Bronchial epithelial cell (primary cell): ENCODE results near the gene USH1G. TPM values are rescaled to one million over a fixed set of nuclear protein-coding genes. Genes with fewer than 3 reads are reported as not detected.

ENCODE experiments used
- DNase-seq: peaks from one replicate; pipeline ENCODE4 v3.0.0-alpha.2; 2010; ENCODE audit warnings: low read depth
- FAIRE-seq: peaks from 2 replicates; lab custom pipeline; 2011; peaks lifted over from hg19 to GRCh38; lab: Jason Lieb, UNC
- H3K27me3 ChIP-seq: 2 replicates; pipeline ENCODE4 v1.5.1; 2011; ENCODE audit warnings: low read length; ENCODE audit not compliant: control insufficient read depth, insufficient read depth
- H3K36me3 ChIP-seq: 2 replicates; pipeline ENCODE4 v1.5.1; 2011; ENCODE audit warnings: low read length; ENCODE audit not compliant: control insufficient read depth, insufficient read depth
- H3K4me3 ChIP-seq: 2 replicates; pipeline ENCODE4 v1.5.1; 2011; ENCODE audit warnings: mild to moderate bottlenecking, low read depth, low read length, control low read depth
- total RNA-seq: library from RNA; depleted of rRNA; stranded (reverse); fragments of >200 nt; gene quantifications from 2 replicates; pipeline ENCODE4 v1.2.1, GENCODE V29; 2014
- TF ChIP-seq, protein P1 (sequence below): IDR thresholded peaks from 2 replicates; pipeline ENCODE4 v1.5.1; 2011; ENCODE audit warnings: mild to moderate bottlenecking, moderate library complexity, low read length, control low read depth, inconsistent platforms; ENCODE audit not compliant: insufficient read depth, severe bottlenecking

Gene USH1G
- total RNA-seq, 1 donor from 2014 or later, result 1.1 TPM

DNA sequence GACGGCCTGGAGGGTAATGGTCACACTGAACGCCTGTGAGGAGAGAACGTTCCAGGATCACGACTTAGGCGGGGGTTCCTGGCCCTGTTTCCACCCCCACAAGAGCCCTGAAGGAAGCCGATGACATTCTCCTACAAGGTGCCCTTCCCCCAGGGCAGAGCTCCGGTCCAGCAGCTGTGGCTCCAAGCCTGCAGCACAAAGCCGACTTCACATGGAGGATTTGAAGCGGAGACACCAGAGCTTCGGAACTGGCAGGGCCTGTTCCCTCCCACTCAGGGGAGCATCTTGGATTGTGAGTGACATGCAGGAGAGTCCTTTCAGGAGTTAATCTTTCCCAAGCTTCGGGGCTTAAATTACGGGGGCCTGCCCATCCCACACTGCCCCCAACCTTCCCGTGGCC lies 34.6 kb downstream of the USH1G start:
- TF ChIP-seq, protein P1, sequence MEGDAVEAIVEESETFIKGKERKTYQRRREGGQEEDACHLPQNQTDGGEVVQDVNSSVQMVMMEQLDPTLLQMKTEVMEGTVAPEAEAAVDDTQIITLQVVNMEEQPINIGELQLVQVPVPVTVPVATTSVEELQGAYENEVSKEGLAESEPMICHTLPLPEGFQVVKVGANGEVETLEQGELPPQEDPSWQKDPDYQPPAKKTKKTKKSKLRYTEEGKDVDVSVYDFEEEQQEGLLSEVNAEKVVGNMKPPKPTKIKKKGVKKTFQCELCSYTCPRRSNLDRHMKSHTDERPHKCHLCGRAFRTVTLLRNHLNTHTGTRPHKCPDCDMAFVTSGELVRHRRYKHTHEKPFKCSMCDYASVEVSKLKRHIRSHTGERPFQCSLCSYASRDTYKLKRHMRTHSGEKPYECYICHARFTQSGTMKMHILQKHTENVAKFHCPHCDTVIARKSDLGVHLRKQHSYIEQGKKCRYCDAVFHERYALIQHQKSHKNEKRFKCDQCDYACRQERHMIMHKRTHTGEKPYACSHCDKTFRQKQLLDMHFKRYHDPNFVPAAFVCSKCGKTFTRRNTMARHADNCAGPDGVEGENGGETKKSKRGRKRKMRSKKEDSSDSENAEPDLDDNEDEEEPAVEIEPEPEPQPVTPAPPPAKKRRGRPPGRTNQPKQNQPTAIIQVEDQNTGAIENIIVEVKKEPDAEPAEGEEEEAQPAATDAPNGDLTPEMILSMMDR, result no peak
- no peak for FAIRE-seq
- Histone ChIP-seq H3K27me3 (peaks cover 15% of the 10 kb centered on the region), H3K4me3 (no peak overlapping the region), H3K36me3 (no peaks in the 10 kb centered on the region)
- DNase-seq, result no peak

DNA sequence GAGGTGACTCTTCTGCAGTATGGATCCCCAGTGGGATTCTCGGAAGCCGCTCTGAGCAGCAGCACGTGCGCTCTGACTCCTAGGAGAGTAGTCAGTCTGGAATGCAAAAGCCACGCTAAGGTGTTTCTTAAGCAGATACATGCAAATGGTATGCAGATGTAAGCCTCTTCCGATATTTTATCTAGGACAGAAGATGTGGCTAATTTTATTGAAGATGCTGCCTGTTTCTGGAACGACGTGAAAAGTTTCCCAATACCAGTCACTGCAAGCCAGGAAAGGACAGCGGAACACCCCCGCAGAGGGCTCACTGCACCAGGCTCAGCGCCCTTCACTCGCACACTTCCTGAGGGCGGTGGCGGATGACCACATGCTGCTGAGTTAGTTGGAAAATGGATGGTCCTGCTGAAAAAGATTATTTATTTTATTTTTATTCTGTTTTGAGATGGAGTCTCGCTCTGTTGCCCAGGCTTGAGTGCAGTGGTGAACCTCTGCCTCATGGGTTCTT lies 39.8 kb downstream of the USH1G start:
- no peak for DNase-seq
- no peak for FAIRE-seq
- TF ChIP-seq, protein P1, result no peak
- H3K36me3 ChIP-seq, result no peaks in the 10 kb centered on the region
- no peak overlapping the region for H3K4me3 ChIP-seq
- no peaks in the 10 kb centered on the region for H3K27me3 ChIP-seq

DNA sequence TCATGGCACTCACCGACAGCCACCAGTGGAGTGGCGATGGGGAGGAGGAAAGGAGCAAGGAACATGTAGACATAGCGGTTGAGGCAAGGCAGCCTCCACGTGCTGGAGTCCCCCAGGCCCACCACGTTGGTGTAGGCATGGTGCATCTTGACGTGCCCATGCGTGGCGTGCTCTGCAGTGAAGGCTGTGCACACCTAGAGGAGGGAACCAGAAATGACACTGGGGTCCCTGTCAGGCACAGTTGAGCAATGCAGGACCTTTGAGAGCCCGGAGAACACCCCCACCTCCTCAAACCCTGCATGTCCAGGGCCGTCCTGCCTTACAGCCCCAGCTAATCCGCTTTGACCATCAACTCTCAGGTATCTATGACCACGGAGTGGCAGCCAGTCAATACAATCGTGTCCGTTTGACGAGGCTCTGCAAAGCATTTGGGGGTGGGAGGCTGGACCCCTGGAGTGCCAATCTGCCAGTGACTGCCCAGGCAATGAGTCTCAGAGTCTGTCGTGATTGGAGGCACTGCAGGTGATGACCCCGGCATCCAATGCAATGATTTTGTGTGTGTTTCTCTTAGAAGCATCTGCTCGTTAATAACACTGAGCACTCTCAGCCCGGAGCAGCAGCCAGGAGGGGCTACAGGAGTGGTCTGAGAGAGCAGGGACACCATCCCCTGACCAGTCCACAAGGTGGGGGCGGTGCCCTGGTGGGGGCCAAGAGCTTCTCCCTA lies 40.4 kb downstream of the USH1G start:
- TF ChIP-seq, protein P1, result no peak
- no peaks in the 10 kb centered on the region for H3K36me3 ChIP-seq
- FAIRE-seq, result no peak
- DNase-seq, result no peak
- H3K27me3 ChIP-seq, result no peaks in the 10 kb centered on the region
- no peak overlapping the region for H3K4me3 ChIP-seq

DNA sequence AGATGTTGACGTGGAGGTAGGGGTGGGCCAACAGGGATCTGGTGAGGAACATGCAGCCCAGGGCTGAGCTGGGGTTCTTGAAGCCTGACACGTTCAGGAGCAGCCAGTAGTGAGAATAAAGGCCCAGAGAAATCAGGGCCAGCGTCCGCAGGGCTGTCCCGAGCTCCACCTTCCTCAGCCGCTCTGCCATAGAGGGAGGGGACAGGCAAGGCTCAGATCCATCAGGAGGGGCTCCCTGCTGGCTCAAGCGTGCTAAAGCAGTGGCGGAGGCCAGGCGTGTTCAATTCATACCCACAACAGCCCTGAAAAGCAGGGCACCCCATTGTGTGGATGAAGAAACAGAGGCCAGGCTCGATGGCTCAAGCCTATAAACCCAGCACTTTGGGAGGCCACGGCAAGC lies 42.0 kb downstream of the USH1G start:
- DNase-seq, result no peak
- Histone ChIP-seq H3K4me3 (no peak overlapping the region), H3K36me3 (no peaks in the 10 kb centered on the region), H3K27me3 (no peaks in the 10 kb centered on the region)
- TF ChIP-seq, protein P1, result no peak
- no peak for FAIRE-seq

DNA sequence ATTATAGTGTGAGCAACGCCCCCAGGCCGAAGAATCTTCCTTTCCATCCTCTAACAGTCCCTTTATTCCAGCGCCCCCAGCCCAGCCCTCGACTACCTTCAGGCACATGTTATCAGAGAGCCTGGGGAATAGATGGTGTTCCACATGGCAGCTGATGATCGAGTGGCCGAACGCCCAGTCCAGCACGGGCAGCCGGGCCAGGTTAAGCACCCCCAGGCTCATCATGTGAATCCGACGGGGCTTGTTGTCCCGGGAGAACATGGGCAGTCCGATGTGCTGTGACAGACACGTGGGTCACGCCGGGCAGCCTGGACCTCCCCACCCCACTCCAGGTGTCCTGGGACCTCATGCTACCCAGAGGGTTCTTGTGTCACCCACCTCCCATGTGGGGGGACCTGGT lies 43.7 kb downstream of the USH1G start:
- DNase-seq (no peak), FAIRE-seq (no peak)
- no peak overlapping the region for H3K4me3 ChIP-seq
- H3K27me3 ChIP-seq, result no peaks in the 10 kb centered on the region
- TF ChIP-seq, protein P1, result no peak
- H3K36me3 ChIP-seq, result no peaks in the 10 kb centered on the region
